ENCODE data around the gene TMEM94. TPM values are rescaled to one million over a fixed set of nuclear protein-coding genes. Genes with fewer than 3 reads are reported as not detected.

Gene TMEM94
- total and polyA plus RNA-seq, 2 of the 13 experiments (the other 11 are each of a cell fraction or from before 2014, with no cell fraction given): 32.6 to 134 TPM

DNA sequence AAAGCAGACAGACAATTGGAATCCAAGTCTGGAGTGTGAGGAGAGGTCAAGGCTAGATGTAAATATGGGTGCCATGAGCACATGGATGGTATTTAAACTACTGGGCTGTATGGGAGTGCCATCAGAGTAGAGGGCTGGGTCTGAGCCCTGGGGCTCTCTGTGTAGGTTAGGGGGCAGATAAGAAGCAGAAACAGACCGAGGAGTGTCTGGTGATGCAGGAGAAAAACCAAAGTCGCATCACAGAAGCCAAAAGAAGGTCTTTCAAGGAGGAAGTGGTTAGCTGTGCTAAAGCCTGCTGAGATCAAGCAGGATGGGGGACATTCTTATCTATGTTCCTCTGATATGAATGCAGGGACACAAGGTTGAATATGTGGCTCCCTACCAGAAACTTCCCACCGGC, 61.8 kb downstream of the TMEM94 start:
- CTCF ChIA-PET (ENCODE audit: low intra/inter-chr PET ratio, low total read pairs): no interaction called here
- in situ Hi-C loops (cut with HindIII; ENCODE audit: extremely low pct_ligation_motif_present, low pct_unique_long_range_greater_than_20kb): no loop called here
- H3K4me2 ChIP-seq (ENCODE audit: low read depth, low read length): no peak overlapping the region

More for the DNA sequence above, 61.8 kb downstream of the TMEM94 start:
- Histone ChIP-seq H3K27ac (ENCODE audit: extremely low read length, insufficient read depth, low read length) (no peak overlapping the region), H3K79me2 (ENCODE audit: insufficient read depth, low read length) (peaks cover 10% of the 10 kb centered on the region), H3K27me3 (ENCODE audit: control insufficient read depth in 1 of 2, insufficient read depth in 2 of 2, low read length in 2 of 2) (no peaks in the 10 kb centered on the region; a peak in 1 of 5 replicates), H4K20me1 (ENCODE audit: insufficient read depth, low read length) (0 out of 2 replicates have a peak, but pooled peaks cover 4% of the 10 kb centered on the region), H3K9me3 (ENCODE audit: low read length) (no peaks in the 10 kb centered on the region), H3K9ac (ENCODE audit: insufficient read depth, low read depth, low read length) (no peak overlapping the region), H3K4me3 (replicated peaks in 1 of 3; ENCODE audit: insufficient read depth in 1 of 3, low read depth in 2 of 3, low read length in 3 of 3) (no peak overlapping the region), H3K4me1 (ENCODE audit: insufficient read depth, low read length) (peaks cover 28% of the 10 kb centered on the region), H3K36me3 (replicated peaks in 1 of 2; ENCODE audit: control insufficient read depth in 1 of 2, insufficient read depth in 2 of 2, low read length in 2 of 2) (peaks cover 7 to 24% of the 10 kb centered on the region in 2 experiments; a peak in 4 of 5 replicates), H2AFZ (ENCODE audit: low read length) (no peak overlapping the region)
- no peak for ATAC-seq
- no peak for FAIRE-seq
- intact Hi-C loops (cut with micrococcal nuclease; ENCODE audit: unreplicated experiment): no loop called here
- no peak for DNase-seq (ENCODE audit: low spot score)
- no TSS peak for BruUV-seq (replicated peaks)
- POLR2A ChIA-PET: interaction anchor here (1.1 to 2.5 kb wide), 3 partner anchors 35 to 62 kb away, joined by 4 to 12 read pairs (median 12); partner anchors contain the start of gene TMEM94
- TF ChIP-seq ZNF138 (CRISPR knock-in tag; IDR thresholded peaks at IDR 0.05; ENCODE audit: low read depth): no peak
- TF ChIP-seq, protein P1, sequence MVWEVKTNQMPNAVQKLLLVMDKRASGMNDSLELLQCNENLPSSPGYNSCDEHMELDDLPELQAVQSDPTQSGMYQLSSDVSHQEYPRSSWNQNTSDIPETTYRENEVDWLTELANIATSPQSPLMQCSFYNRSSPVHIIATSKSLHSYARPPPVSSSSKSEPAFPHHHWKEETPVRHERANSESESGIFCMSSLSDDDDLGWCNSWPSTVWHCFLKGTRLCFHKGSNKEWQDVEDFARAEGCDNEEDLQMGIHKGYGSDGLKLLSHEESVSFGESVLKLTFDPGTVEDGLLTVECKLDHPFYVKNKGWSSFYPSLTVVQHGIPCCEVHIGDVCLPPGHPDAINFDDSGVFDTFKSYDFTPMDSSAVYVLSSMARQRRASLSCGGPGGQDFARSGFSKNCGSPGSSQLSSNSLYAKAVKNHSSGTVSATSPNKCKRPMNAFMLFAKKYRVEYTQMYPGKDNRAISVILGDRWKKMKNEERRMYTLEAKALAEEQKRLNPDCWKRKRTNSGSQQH (CRISPR knock-in tag; IDR thresholded peaks at IDR 0.05; ENCODE audit: low read depth): no peak
- TF ChIP-seq MXD4 (CRISPR knock-in tag; IDR thresholded peaks at IDR 0.05): no peak
- no peak for TF ChIP-seq HNRNPK (IDR thresholded peaks at IDR 0.05; ENCODE audit: low read depth, low read length, poor library complexity, severe bottlenecking)
- TF ChIP-seq ZNF367 (CRISPR knock-in tag; IDR thresholded peaks at IDR 0.05; ENCODE audit: borderline replicate concordance): no peak
- TF ChIP-seq, protein P2, sequence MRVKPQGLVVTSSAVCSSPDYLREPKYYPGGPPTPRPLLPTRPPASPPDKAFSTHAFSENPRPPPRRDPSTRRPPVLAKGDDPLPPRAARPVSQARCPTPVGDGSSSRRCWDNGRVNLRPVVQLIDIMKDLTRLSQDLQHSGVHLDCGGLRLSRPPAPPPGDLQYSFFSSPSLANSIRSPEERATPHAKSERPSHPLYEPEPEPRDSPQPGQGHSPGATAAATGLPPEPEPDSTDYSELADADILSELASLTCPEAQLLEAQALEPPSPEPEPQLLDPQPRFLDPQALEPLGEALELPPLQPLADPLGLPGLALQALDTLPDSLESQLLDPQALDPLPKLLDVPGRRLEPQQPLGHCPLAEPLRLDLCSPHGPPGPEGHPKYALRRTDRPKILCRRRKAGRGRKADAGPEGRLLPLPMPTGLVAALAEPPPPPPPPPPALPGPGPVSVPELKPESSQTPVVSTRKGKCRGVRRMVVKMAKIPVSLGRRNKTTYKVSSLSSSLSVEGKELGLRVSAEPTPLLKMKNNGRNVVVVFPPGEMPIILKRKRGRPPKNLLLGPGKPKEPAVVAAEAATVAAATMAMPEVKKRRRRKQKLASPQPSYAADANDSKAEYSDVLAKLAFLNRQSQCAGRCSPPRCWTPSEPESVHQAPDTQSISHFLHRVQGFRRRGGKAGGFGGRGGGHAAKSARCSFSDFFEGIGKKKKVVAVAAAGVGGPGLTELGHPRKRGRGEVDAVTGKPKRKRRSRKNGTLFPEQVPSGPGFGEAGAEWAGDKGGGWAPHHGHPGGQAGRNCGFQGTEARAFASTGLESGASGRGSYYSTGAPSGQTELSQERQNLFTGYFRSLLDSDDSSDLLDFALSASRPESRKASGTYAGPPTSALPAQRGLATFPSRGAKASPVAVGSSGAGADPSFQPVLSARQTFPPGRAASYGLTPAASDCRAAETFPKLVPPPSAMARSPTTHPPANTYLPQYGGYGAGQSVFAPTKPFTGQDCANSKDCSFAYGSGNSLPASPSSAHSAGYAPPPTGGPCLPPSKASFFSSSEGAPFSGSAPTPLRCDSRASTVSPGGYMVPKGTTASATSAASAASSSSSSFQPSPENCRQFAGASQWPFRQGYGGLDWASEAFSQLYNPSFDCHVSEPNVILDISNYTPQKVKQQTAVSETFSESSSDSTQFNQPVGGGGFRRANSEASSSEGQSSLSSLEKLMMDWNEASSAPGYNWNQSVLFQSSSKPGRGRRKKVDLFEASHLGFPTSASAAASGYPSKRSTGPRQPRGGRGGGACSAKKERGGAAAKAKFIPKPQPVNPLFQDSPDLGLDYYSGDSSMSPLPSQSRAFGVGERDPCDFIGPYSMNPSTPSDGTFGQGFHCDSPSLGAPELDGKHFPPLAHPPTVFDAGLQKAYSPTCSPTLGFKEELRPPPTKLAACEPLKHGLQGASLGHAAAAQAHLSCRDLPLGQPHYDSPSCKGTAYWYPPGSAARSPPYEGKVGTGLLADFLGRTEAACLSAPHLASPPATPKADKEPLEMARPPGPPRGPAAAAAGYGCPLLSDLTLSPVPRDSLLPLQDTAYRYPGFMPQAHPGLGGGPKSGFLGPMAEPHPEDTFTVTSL (CRISPR knock-in tag; IDR thresholded peaks at IDR 0.05; ENCODE audit: borderline replicate concordance): no peak
- TF ChIP-seq MTA1 (CRISPR knock-in tag; IDR thresholded peaks at IDR 0.05; ENCODE audit: borderline replicate concordance): no peak
- TF ChIP-seq ZNF614 (CRISPR knock-in tag; IDR thresholded peaks at IDR 0.05; ENCODE audit: borderline replicate concordance): no peak
- TF ChIP-seq POGZ (CRISPR knock-in tag; IDR thresholded peaks at IDR 0.05): no peak
- TF ChIP-seq, protein P3, sequence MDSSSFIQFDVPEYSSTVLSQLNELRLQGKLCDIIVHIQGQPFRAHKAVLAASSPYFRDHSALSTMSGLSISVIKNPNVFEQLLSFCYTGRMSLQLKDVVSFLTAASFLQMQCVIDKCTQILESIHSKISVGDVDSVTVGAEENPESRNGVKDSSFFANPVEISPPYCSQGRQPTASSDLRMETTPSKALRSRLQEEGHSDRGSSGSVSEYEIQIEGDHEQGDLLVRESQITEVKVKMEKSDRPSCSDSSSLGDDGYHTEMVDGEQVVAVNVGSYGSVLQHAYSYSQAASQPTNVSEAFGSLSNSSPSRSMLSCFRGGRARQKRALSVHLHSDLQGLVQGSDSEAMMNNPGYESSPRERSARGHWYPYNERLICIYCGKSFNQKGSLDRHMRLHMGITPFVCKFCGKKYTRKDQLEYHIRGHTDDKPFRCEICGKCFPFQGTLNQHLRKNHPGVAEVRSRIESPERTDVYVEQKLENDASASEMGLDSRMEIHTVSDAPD (CRISPR knock-in tag; IDR thresholded peaks at IDR 0.05): no peak
- no peak for TF ChIP-seq ZNF260 (CRISPR knock-in tag; IDR thresholded peaks at IDR 0.05; ENCODE audit: borderline replicate concordance, low read depth)
- TF ChIP-seq ZNF264 (CRISPR knock-in tag; IDR thresholded peaks at IDR 0.05): no peak
- no peak for TF ChIP-seq CEBPG (CRISPR knock-in tag; IDR thresholded peaks at IDR 0.05)
- TF ChIP-seq CBX5 (CRISPR knock-in tag; IDR thresholded peaks at IDR 0.05; ENCODE audit: borderline replicate concordance): no peak
- TF ChIP-seq, protein P4, sequence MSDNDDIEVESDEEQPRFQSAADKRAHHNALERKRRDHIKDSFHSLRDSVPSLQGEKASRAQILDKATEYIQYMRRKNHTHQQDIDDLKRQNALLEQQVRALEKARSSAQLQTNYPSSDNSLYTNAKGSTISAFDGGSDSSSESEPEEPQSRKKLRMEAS (IDR thresholded peaks at IDR 0.05): no peak
- no peak for TF ChIP-seq RARG (CRISPR knock-in tag; IDR thresholded peaks at IDR 0.05; ENCODE audit: low read depth)
- no peak for TF ChIP-seq ZNF7 (CRISPR knock-in tag; IDR thresholded peaks at IDR 0.05)
- WGBS (ENCODE audit: low lambda C conversion rate): 95% methylated on average over 3 of the region's 3 CpGs

All from HepG2 (cell line).